HCT116 (cell line): ENCODE measurements around the gene SPOCD1.

Source experiments
- CTCF ChIP-seq, 3 experiments: fragments of 200-600 bp in 1 of 3; sonication (generic) in 1 of 3; IDR thresholded peaks in 2 of 3; conservative IDR thresholded peaks in 1 of 3; 2 replicates each; pipeline ENCODE4 v1.5.1; 2012 to 2017; ENCODE audit warnings: low read depth in 2 of 3, low read length in 2 of 3, antibody characterized with exemption in 1 of 3, borderline replicate concordance in 1 of 3, control low read depth in 1 of 3, mild to moderate bottlenecking in 1 of 3, mixed read lengths in 1 of 3, mixed run types in 1 of 3, moderate library complexity in 1 of 3; ENCODE audit not compliant: insufficient read depth in 1 of 3
- EZH2 ChIP-seq: fragments of 200-600 bp; sonication (generic); IDR thresholded peaks from 2 replicates; pipeline ENCODE4 v1.6.1; 2017; ENCODE audit warnings: antibody characterized with exemption, mixed run types
- POLR2A ChIP-seq: IDR thresholded peaks from 2 replicates; pipeline ENCODE4 v1.7.0; 2011; ENCODE audit warnings: borderline replicate concordance; ENCODE audit not compliant: insufficient read depth, insufficient read length; ENCODE audit errors: extremely low read depth
- POLR2AphosphoS5 ChIP-seq: IDR thresholded peaks from 2 replicates; pipeline ENCODE4 v1.6.1; 2011; ENCODE audit warnings: mild to moderate bottlenecking, low read depth, low read length, moderate library complexity
- YY1 ChIP-seq: IDR thresholded peaks from 2 replicates; pipeline ENCODE4 v1.6.1; 2011; ENCODE audit warnings: low read length, low read depth, moderate library complexity, mild to moderate bottlenecking; ENCODE audit not compliant: insufficient replicate concordance; ENCODE audit errors: extremely low read depth

GRCh38 chr1:31758823-31759222, 57.0 kb downstream of the SPOCD1 start:
- TF ChIP-seq POLR2AphosphoS5 (no peak), CTCF (IDR thresholded peaks at IDR 0.05 in 2 of 3, conservative IDR thresholded peaks at IDR 0.05 in 1 of 3; ENCODE audit: borderline replicate concordance in 1 of 3, insufficient read depth in 1 of 3, low read depth in 2 of 3, low read length in 2 of 3) (no peak), POLR2A (no peak), YY1 (no peak), EZH2 (no peak)
